Endothelial cell of umbilical vein (primary cell): Measurements from ENCODE around the gene PDE1A. TPM values are rescaled to one million over a fixed set of nuclear protein-coding genes. Genes with fewer than 3 reads are reported as not detected.

Experiments
- BruUV-seq: library from RNA; stranded (reverse); fragments of 400-500 nt; replicated peaks from 2 replicates; lab custom pipeline; 2021; lab: Mats Ljungman, UMichigan
- CTCF ChIA-PET: fragments of 300-600, 350-600 bp; sonication (Branson Sonifier 250); formaldehyde crosslinking; loops from one replicate; lab custom pipeline; 2021; ENCODE audit warnings: antibody characterized with exemption, inconsistent platforms; lab: Charles Lee
- POLR2A ChIA-PET: fragments of 300-600, 350-600 bp; sonication (Branson Sonifier 250); formaldehyde crosslinking; loops from one replicate; lab custom pipeline; 2021; ENCODE audit warnings: antibody characterized with exemption, inconsistent platforms; lab: Charles Lee
- DNase-seq: peaks from one replicate; pipeline ENCODE4 v3.0.0-alpha.2; 2011; ENCODE audit warnings: low read depth, low spot score
- FAIRE-seq: peaks from 2 replicates; lab custom pipeline; 2011; peaks lifted over from hg19 to GRCh38; lab: Jason Lieb, UNC
- H2AFZ ChIP-seq: 2 replicates; pipeline ENCODE4 v1.6.0; 2012; ENCODE audit warnings: low read depth, low read length, control low read depth, inconsistent platforms
- H3K27ac ChIP-seq: 2 replicates; pipeline ENCODE4 v1.5.1; 2011; ENCODE audit warnings: low read depth, mild to moderate bottlenecking, control low read depth, low read length, moderate library complexity; ENCODE audit not compliant: insufficient read depth
- H3K27me3 ChIP-seq, 2 experiments: 2 replicates each; pipeline versions ENCODE4 v1.6.0 to v1.6.1; 2011; ENCODE audit warnings: low read length in 2 of 2, mixed read lengths in 1 of 2; ENCODE audit not compliant: control insufficient read depth in 2 of 2, insufficient read depth in 2 of 2
- H3K36me3 ChIP-seq, 2 experiments: 2 replicates in 1 of 2; 3 replicates in 1 of 2; pipeline ENCODE4 v1.5.1; 2011; ENCODE audit warnings: low read length in 2 of 2, mild to moderate bottlenecking in 1 of 2, moderate library complexity in 1 of 2; ENCODE audit not compliant: control insufficient read depth in 2 of 2, insufficient read depth in 2 of 2; ENCODE audit errors: extremely low read depth in 1 of 2
- H3K4me1 ChIP-seq: 3 replicates; pipeline ENCODE4 v1.5.1; 2011; ENCODE audit warnings: mild to moderate bottlenecking, low read length; ENCODE audit not compliant: control insufficient read depth, insufficient read depth; ENCODE audit errors: extremely low read depth
- H3K4me2 ChIP-seq: 2 replicates; pipeline ENCODE4 v1.6.1; 2011; ENCODE audit warnings: low read length, control low read depth, mixed read lengths; ENCODE audit not compliant: insufficient read depth
- H3K4me3 ChIP-seq, 3 experiments: fragments of 200-600 bp in 1 of 3; sonication (generic), shearing (Covaris generic) in 1 of 3; replicated peaks in 1 of 3; 2 replicates each; pipeline ENCODE4 v1.5.1; 2011 to 2016; ENCODE audit warnings: control low read depth in 3 of 3, low read length in 3 of 3, mild to moderate bottlenecking in 2 of 3, inconsistent platforms in 1 of 3, low read depth in 1 of 3, moderate library complexity in 1 of 3; ENCODE audit not compliant: insufficient read depth in 1 of 3
- H3K79me2 ChIP-seq: 2 replicates; pipeline ENCODE4 v1.6.0; 2012; ENCODE audit warnings: low read length, inconsistent platforms; ENCODE audit not compliant: control insufficient read depth, insufficient read depth
- H3K9ac ChIP-seq: replicated peaks from 2 replicates; pipeline ENCODE3; 2011; ENCODE audit warnings: low read length, control low read depth; ENCODE audit not compliant: insufficient read depth; ENCODE audit errors: extremely low read depth
- H3K9me1 ChIP-seq: replicated peaks from 3 replicates; pipeline ENCODE4 v1.6.0; 2011; ENCODE audit warnings: mild to moderate bottlenecking, low read length; ENCODE audit not compliant: control insufficient read depth, insufficient read depth; ENCODE audit errors: extremely low read depth
- H3K9me3 ChIP-seq: replicated peaks from 2 replicates; pipeline ENCODE4 v1.5.1; 2012; ENCODE audit warnings: low read length, inconsistent platforms; ENCODE audit not compliant: control insufficient read depth, insufficient read depth
- H4K20me1 ChIP-seq: replicated peaks from 2 replicates; pipeline ENCODE3; 2011; ENCODE audit warnings: mild to moderate bottlenecking, low read length; ENCODE audit not compliant: control insufficient read depth, insufficient read depth; ENCODE audit errors: extremely low read depth
- CTCF ChIP-seq, 2 donors: IDR thresholded peaks; 1 replicate in 1 of 2; 2 replicates in 1 of 2; pipeline ENCODE4 v1.5.1; 2011; ENCODE audit warnings: low read length in 2 of 2, mild to moderate bottlenecking in 2 of 2, moderate library complexity in 2 of 2, control low read depth in 1 of 2, inconsistent platforms in 1 of 2, low read depth in 1 of 2; ENCODE audit not compliant: insufficient read depth in 1 of 2; ENCODE audit errors: extremely low read depth in 1 of 2
- EZH2 ChIP-seq: IDR thresholded peaks from 2 replicates; pipeline ENCODE4 v1.6.1; 2012; ENCODE audit warnings: borderline replicate concordance, low read depth, mild to moderate bottlenecking, moderate library complexity, low read length, inconsistent platforms; ENCODE audit not compliant: severe bottlenecking
- FOS ChIP-seq: IDR thresholded peaks from 2 replicates; pipeline ENCODE4 v1.6.1; 2011; ENCODE audit warnings: mild to moderate bottlenecking, low read length, moderate library complexity, borderline replicate concordance; ENCODE audit not compliant: insufficient read depth
- GATA2 ChIP-seq: IDR thresholded peaks from 2 replicates; pipeline ENCODE4 v1.7.0; 2011; ENCODE audit warnings: low read depth, mild to moderate bottlenecking, moderate library complexity, mixed read lengths, low read length; ENCODE audit not compliant: insufficient read length, insufficient read depth
- JUN ChIP-seq: IDR thresholded peaks from 2 replicates; pipeline ENCODE4 v1.6.1; 2011; ENCODE audit warnings: borderline replicate concordance, low read depth; ENCODE audit not compliant: insufficient read length, insufficient read depth
- MYC ChIP-seq: IDR thresholded peaks from one replicate; pipeline ENCODE4 v1.6.1; 2011; ENCODE audit warnings: mild to moderate bottlenecking, low read depth, low read length
- POLR2A ChIP-seq: IDR thresholded peaks from 2 replicates; pipeline ENCODE4 v1.6.1; 2012; ENCODE audit warnings: low read depth, mild to moderate bottlenecking, control low read depth, low read length
- POLR2AphosphoS5 ChIP-seq: IDR thresholded peaks from 2 replicates; pipeline ENCODE4 v1.6.1; 2012; ENCODE audit warnings: low read depth, mild to moderate bottlenecking, control low read depth, low read length, moderate library complexity; ENCODE audit not compliant: insufficient read depth
- dilution Hi-C: fragments of 300-500 bp; cut with MboI; formaldehyde crosslinking; loops from one replicate; pipeline ENCODE4 v1.15.0; 2019; ENCODE audit warnings: low sequenced_read_pairs; ENCODE audit not compliant: extremely low pct_ligation_motif_present
- intact Hi-C: fragments of 100-400 bp; cut with micrococcal nuclease; formaldehyde crosslinking; loops from one replicate; pipeline ENCODE4 v1.10.0; 2022
- polyA plus RNA-seq, 4 experiments: library from polyadenylated mRNA; depleted of rRNA in 3 of 4; stranded (reverse) in 3 of 4; unstranded in 1 of 4; fragments of >200 nt; gene quantifications; 2 replicates each; pipeline versions ENCODE4 v1.2.1 to v1.2.3, GENCODE V29; 2011 to 2012; ENCODE audit warnings: missing spikeins in 1 of 4
- total RNA-seq: library from RNA; stranded (reverse); gene quantifications from 2 replicates; pipeline ENCODE4 v1.2.3, GENCODE V29; 2021
- TF ChIP-seq, protein P1 (sequence below): IDR thresholded peaks from 2 replicates; pipeline ENCODE4 v1.6.1; 2011; ENCODE audit not compliant: insufficient read depth, insufficient read length

PDE1A gene
- total and polyA plus RNA-seq, 2 donors (not counting 3 experiments of a cell fraction or from before 2014, with no cell fraction given), result 0.43 to 0.49 TPM

DNA sequence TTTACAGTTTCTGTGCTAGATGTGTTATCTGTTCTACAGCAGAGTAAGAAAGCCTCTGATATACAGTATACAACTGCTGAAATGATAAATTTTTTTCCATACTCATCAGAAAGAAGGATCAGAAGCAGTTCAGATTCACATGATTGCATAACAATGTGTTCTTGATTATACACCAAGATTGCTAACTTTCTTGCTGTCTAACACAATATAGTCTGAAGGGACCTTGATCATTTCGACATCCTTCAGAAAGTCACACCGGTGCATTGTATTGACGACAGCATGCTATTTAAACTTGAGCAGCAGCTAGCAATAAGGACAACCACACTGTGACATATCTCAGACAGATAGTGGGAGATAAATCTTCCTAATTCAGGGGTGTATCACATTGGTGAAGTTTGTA, 127.2 kb downstream of the PDE1A start:
- no peak overlapping the region for H3K27ac ChIP-seq
- TF ChIP-seq, protein P1, sequence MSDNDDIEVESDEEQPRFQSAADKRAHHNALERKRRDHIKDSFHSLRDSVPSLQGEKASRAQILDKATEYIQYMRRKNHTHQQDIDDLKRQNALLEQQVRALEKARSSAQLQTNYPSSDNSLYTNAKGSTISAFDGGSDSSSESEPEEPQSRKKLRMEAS, result no peak
- TF ChIP-seq POLR2A (no peak), MYC (no peak), POLR2AphosphoS5 (no peak), FOS (no peak), GATA2 (no peak), EZH2 (no peak), CTCF (IDR thresholded peaks at IDR 0.05; ENCODE audit: extremely low read depth in 1 of 2, insufficient read depth in 1 of 2, low read depth in 1 of 2, low read length in 2 of 2) (no peak), JUN (no peak)
- no peaks in the 10 kb centered on the region for H4K20me1 ChIP-seq
- no TSS peak for BruUV-seq
- no peak overlapping the region for H3K4me2 ChIP-seq
- CTCF ChIA-PET, result no interaction called here
- FAIRE-seq (no peak), DNase-seq (no peak)
- no peak overlapping the region for H2AFZ ChIP-seq
- no peaks in the 10 kb centered on the region for H3K9me1 ChIP-seq
- H3K27me3 ChIP-seq, result no peaks in the 10 kb centered on the region
- no peaks in the 10 kb centered on the region for H3K36me3 ChIP-seq
- dilution Hi-C loops, result no loop called here
- H3K79me2 ChIP-seq, result no peaks in the 10 kb centered on the region
- H3K4me1 ChIP-seq, result no peaks in the 10 kb centered on the region
- no peak overlapping the region for H3K9ac ChIP-seq
- H3K4me3 ChIP-seq, result no peak overlapping the region
- intact Hi-C loops, result no loop called here
- POLR2A ChIA-PET, result no interaction called here
- H3K9me3 ChIP-seq, result no peaks in the 10 kb centered on the region
